HG03439 (cell line): Measurements from ENCODE around the gene EEF1AKMT3.
"Not testable (repeated sequence)": the region's sequence is repeated elsewhere in the genome, so short reads cannot be mapped to it uniquely, and the experiment has no call there.

Experiments
- ATAC-seq: cut with Tn5 transposase; IDR thresholded peaks from one replicate; pipeline ENCODE4 v1.9.1; 2021; ENCODE audit warnings: mild to moderate bottlenecking, moderate library complexity; ENCODE audit not compliant: unreplicated experiment

The EEF1AKMT3 gene

DNA sequence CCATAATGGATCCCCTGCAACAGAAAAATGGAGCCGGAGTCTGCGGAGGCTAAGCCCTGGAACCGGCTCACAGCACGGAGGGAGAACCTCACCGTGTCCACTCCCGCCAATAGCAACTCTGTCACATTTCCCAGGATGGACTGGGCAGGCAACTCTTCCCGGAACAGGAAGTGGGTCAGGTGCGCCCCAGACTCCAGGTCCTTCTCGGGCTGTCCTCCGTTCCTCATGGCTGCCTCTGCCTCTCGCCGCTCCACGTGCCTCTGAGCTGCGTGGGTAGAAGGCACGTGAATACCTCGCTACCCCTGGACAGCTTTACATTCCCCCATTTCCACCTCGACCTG is 7.8 kb upstream of the EEF1AKMT3 start:
- peak; percentile 5 for ATAC-seq

DNA sequence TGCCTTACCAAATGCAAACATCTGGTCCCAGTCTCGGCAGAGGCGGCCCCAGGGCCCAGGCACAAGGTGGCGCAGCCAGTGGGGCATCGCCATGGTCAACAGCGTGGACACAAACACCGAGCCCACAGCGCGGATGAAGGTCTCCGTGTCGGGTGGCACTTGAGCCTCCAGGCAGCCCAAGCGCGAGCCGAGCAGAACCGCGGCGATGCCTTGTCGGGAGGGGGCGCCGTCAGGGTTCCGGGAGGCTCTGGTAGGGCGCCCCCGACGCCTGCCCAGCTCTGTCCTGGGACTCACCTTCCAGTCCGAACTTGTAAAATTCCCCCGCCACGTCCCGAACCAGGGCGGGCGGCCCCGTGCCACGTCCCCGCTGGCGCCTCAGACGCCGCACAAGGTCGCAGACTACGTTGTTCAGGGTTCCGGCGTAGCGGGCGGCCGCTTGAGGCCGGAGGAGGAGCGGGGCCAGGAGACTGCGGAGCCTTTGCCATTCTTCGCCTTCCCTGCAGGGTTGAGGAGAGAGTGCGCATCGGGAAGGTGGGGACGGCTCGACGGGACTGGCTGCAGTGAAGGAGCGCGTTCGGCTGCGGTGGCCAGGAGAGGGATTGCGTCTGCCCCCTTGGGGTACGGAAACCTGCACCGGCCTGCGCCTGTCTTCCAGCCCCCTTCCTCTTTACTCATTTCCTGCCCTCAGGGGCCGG is 7.3 kb upstream of the EEF1AKMT3 start:
- ATAC-seq = peak; percentile 63

DNA sequence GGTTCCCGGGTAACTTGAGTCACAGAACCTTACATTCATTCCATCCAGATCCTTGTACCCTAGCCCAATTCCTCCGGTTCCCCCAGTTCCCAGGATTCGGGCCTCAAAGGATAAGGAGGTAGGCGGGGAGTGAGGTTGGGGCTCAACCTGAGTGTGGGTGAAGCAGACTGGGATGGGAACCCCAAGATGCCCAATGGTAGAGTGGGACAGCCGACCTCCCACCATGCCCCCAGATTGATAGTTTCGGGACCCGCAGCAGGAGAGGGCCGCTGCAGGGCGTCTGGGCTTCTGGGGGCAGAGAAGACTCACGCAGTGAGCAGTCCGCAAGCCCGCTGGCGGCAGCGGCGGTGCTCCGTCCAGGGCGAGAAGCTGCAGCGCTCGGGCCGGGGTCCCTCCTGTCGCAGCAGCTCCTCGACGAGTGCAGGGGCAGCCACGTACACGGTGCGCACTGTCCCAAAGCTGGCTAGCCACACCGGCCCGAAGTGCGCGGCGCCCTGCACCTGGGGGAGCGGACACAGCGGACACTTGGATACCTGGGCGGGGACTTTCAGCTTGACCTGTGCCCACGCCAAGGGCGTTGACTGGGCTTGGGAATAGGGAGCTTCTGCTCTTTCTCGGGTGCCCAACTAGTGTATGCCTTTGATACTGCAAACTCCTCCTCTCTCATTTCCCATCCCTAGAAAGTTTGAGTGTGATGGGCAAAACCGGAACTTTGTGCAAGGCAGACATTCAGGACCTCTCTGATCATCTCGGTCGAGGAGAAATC is 6.5 kb upstream of the EEF1AKMT3 start:
- ATAC-seq = no peak

DNA sequence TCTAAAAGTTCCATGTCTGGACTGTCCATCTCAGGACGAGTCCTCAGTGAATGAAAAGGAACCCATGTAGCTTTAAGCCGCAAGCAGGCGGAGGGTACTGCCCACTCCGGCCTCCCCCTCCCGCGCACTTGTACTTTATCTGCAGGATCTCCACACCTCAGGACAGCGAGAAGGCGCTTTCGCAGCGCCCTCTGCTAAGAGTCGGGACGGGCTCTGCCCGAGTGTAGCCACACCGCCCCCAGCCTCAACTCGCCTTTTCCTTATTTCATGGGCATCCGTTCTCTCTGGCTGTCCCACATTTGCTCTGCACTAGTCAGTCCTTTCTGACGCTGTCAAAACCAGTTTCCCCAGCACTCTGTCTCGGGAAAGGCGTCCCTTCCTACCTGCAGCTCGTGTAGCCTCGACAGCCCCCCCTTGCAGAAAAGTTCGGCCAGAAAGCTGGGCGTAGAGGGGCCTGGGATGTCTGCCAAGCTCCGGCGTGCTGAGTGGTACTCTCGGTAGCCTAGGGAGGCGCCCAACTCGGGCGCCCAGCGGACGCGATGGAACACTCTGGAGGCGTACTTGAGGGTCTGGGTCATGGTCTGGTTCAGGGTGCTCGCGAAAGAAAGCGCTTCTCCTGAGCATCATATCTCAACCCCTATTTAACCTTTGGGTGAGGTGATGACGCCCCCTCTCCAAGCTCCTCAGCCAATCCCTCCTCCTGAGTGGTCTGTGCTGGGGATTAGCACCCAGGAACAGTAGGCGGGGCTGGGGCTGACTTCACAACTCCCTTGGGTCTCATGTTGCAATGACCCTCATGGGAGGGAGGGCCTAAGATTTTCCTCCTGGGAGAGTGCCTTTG is 5.7 kb upstream of the EEF1AKMT3 start, which contains the start of gene CYP27B1:
CYP27B1 (minus strand) TSS at position 615 of the 841 bp plus-strand sequence; CDS start at position 578, 37 bp downstream.
- ATAC-seq = no peak

DNA sequence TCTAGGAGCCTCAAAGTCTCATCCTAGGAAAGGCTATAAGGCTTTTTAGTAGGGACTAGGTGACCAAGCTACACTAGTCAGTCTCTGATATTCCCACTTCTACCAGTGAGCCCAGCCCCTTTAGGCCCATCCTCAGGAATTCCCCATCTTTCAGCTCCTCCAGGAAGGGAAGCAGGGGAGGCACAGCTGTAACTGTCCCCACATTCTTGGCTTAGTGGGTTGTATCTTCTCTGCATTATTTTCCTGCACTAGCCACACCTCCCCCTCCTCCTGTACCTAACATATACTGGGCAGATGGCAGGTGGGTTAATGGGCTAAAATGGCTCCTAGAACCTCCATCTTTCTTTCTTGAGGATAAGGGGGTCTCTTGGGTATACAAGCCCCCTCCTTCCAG is 5.1 kb upstream of the EEF1AKMT3 start:
- ATAC-seq = no peak

DNA sequence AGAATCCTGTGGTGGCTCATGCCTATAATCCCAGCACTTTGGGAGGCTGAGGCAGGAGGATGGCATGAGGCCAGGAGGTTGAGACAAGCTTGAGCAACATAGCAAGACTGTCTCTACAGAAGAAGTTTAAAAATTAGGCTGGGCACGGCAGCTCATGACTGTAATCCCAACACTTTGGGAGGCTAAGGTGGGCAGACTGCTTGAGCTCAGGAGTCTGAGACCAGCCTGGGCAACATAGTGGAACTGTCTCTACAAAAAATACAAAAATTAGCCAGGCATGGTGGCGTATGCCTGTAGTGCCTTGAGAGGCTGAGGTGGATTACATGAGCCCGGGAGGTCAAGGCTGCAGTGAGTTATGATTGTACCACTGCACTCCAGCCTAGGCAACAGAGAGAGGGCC is 4.5 kb upstream of the EEF1AKMT3 start:
- ATAC-seq = no peak

DNA sequence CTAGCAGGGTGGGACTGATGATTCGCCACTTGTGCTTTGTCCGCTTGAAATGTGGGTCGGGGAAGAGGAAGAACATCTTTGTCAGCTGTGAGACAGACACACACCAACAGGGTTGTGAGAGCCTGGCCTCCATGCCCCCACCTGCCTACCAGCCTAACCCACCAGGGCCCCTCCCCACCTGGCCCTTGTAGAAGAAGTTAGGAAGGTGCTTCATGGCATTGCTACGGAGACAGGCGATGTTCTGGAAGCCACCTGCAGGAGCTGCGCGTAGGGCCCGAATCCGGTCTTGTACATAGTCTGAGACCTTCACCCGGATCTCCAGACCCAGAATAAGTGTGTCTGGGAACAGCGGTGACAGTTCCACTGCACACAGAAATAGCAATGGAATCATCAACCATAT is 2.8 kb upstream of the EEF1AKMT3 start:
- no peak for ATAC-seq

DNA sequence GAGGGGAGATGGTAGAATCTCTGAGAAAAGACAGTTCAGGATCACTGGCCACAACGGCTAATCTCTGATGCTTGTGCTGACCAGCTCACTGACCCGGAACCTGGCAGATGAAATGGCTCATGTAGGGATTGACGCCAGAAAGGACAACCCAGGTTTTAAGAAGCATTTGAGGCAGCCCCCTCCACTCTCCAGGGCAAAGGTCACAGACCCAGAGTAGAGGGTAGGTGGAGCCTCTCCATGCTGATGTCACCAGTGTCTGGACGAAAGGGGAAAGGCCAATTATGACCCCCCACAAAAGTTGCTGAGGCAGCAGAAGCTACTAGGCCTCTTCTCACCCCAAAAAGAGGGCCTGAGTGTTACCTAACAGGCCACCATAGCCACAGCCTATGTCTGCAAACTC is 1.7 kb upstream of the EEF1AKMT3 start:
- ATAC-seq = no peak

DNA sequence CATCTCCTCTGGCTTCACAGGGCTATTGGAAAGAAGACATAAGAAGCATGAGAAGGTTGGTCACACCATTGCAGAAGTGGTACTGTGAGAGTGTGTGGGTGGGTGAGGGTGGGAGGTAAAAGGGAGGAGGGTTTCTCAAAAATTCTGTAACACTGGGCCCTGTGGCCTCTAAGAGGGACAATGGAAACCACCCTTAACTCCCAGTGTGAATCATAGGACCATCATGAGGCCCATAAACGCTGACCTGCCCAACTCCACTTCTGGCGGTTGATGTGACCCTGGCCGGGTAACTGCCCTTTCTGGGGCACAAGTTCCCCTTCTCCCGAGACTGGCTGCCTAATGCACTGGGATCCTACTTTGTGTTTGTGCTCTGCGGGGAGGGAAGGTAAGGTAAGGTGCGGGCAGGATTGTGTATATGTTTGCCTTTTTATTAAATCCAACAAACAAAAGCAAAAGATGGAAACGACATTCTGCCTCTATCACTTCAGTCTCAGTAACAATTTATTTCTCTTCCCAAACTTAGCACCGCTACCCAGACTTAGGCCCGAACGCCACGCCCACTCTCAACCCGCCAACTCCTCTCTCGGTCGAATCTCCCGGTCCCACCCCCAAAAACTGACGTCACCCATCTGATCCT is 1.1 kb upstream of the EEF1AKMT3 start:
- peak; percentile 70 for ATAC-seq

DNA sequence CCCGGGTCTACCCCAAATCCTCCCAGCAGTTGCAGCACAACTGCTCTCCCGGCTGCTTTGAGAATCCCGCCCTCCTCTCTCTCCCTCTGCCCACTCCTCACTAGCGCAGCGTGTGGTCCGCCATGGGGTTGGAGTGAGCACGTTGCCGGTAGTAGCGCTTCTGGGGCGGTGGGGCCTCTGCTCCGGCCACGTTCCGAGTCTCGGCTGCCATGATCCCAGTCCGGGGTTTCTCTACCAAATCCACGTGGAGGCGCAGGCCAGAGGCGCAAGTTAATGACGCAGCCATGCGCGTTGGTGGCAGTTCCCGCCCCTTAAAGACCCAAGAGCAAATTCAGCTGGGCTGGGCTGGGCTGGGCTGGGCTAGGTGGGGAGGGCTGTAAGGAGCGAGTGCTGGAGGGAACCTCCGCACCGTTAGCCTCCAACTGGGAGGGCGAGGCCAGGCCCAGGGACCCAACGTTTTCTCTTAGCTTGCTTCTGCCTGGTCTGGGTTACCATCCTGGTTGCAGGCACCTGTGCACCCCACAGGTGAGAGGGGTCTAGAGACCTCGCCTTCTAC is 463 bp upstream of the EEF1AKMT3 start, which contains the start of gene METTL1:
METTL1 (minus strand) TSS at position 233 of the 556 bp plus-strand sequence; CDS start at position 211, 22 bp downstream.
- peak; percentile 82 for ATAC-seq

DNA sequence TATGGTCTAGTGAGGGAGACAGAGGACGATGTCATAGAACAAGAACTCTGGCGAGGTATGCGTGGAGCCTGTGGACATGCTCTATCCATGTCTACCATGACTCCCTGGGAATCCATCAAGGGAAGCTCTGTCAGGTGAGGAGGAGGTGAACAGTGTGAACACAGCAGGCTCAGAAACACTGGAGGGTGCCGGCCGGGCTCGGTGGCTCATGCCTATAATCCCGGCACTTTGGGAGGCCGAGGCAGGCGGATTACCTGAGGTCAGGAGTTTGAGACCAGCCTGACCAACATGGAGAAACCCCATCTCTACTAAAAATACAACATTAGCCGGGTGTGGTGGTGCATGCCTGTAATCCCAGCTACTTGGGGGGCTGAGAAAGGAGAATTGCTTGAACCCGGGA is 2.2 kb downstream of the EEF1AKMT3 start:
- ATAC-seq = not testable (repeated sequence)

DNA sequence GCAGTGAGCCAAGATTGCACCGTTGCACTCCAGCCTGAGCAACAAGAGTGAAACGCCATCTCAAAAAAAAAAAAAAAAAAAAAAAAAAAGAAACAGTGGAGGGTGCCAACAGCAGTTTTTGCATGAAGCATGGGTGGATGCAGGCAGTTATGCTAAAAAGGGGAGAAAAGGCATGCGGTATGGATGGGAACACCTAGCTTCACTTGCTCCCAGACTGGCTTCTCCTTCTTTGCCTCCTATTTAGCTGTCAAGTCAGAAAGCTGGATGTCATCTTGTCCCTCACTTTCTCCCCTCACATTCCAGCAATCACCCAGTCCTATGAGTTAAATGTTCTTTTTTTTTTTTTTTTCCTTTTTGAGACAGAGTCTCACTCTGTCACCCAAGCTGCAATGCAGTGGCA is 2.6 kb downstream of the EEF1AKMT3 start:
- no peak for ATAC-seq

DNA sequence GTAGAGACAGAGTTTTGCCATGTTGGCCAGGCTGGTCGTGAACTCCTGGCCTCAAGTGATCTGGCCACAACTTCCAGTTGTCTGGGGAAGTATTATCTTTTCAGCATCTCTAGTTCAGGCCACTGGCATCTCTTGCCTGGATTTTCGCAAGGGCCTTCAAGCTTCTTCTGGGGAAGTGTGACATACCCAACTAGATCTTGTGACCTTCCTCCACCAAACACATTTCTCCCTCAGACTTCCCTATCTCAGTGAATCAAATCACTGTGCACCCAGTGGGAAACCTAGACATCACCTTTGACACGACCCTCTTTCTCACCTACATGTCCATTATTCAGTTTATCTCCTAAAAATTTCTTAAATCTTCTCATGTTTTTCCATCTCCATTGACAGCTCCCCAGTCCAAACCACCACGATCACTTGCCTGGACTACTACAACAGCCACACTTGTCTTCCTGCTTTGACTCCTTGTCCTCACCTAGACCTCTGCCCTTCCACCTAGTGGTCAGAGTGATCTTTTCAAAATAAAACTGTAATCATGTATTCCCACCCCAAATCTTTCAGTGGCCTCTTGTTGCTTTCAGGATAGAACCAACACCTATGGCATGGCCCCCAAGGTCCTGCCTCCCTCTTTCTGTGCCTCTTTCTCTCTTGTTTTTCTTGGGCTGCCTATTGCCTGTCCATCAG is 3.3 kb downstream of the EEF1AKMT3 start:
- no peak for ATAC-seq

DNA sequence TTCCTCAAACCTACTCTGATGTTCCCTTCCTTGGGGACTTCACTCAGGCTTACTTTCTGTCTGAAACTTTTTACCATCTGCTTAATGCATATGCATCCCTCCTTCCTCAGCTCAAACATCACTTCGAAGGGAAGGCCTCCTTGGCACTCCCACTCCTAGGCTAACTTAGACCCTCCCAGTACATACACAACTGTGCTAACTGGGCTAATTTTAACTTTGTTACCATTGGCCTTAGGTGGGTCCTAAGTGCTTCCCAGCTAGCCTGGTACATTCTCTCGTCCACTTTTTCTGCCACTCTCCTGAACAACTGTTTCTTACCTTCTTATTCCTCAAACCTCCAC is 3.8 kb downstream of the EEF1AKMT3 start:
- ATAC-seq = no peak

DNA sequence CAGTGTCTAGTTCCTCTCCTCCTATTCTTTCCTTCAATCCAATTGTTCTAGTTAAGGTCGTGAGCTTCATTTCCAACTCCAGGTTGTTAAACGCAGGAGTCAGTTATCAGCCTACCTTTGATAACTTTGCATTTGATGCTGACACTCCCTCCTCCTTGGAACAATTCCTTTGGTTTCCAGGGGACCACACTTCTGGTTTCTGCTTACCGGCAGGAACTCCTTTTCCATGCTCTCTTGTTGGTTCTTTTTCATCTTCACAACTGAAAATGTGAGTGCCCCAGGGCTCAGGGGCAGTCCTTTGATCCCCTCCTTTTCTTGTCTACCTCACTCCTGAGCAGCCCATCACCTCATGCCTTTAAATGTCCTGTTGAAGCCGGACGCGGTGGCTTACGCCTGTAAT is 5.0 kb downstream of the EEF1AKMT3 start:
- ATAC-seq = no peak

DNA sequence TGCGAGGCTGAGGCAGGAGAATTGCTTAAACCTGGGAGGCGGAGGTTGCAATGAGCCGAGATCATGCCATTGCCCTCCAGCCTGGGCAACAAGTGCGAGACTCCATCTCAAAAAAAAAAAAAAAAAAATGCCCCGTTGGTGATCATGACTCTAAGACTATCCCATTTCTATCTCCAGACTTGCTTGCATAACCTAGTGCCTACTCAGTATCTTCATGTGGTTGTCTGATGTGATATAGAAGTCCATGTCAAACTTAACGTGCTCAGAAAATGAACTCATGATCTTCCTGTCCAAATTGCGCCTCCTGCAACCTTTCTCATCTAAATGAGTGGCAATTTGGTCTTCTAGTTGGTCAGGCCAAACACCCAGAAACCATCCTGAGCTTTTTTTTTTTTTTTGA is 5.5 kb downstream of the EEF1AKMT3 start:
- no peak for ATAC-seq

DNA sequence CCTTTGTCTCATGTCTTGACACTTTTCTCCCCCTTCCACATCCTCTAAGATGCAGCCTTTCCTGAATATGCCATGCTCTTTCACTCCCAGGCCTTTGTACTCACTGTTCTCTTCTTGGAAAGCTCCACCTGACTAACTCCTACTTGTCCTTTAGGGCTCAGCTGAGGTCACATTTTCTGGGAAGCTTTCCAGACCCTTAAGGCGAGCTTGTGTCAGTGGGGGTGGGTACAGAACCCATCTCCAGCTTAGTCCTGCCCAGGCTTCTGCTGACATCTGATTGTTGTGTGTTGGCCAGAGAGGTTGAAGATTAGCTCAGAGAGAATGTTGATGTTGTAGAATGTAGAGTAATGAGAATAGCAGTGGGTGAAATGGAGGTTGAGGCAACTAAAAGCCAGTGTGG is 7.3 kb downstream of the EEF1AKMT3 start:
- ATAC-seq = no peak

DNA sequence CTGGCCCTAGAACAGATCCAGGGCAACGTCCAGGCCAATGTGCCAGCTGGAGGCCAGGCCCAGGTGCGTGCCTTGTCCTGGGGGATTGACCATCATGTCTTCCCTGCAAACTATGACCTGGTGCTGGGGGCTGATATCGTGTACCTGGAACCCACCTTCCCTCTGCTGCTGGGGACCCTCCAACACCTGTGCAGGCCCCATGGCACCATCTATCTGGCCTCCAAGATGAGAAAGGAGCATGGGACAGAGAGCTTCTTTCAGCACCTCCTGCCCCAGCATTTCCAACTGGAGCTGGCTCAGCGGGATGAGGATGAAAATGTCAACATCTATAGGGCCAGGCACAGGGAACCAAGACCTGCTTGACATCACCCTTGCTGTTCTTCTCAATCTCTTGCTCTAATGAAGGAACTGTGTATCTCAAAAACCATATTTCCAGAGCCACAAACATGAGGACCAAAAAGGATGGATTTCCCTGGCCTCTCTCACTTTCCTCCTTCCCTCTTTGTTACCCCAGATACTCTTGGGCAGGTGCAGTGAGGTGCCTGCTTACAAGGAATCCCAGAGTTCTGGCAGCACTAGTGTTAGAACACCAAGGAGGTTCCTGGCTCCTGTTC is 8.0 kb downstream of the EEF1AKMT3 start:
- no peak for ATAC-seq

DNA sequence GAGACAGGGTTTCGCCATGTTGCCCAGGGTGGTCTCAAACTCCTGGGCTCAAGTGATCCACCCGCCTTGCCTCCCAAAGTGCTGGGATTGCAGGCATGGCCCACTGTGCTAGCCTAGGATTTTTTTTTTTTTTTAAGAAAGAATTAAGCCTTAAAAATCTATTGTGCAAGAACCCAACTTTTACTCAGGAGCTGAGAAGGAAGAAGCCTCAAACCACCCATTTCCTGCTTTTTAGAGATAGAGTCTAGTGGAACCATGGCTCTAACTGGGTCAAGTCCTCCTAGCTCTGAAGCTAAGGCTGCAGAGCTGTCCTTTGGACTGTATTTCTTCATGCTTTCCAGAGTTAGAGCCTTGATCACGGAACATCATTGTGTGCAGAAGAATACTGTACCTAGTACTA is 8.8 kb downstream of the EEF1AKMT3 start:
- no peak for ATAC-seq

DNA sequence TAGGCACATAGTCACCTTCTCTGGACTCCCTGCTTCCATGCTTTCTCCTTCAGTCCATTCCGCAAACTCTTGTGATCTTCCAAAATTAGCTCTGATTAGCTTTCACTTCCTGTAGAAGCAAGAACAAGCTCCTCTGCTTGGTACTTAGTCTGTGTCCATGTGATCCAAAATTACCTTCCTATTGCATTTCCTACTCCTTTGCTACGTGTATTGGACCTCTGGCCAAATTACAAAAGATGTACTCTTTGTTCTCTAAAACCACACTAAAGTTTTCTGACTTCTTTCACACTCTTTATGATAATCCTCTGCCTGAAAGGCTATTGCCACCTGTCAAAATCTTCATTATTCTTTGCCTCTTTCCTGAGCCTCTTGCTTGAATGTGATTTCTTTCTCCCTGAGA is 9.4 kb downstream of the EEF1AKMT3 start:
- ATAC-seq = no peak
